ENCODE data around the gene FAM200B. TPM values are rescaled to one million over a fixed set of nuclear protein-coding genes. Genes with fewer than 3 reads are reported as not detected.

FAM200B gene
- total and polyA plus RNA-seq, 8 donors = 18.7 to 86.1 (median 37.8) TPM

- TF ChIP-seq EP300 (IDR thresholded peaks at IDR 0.05) = no peak
- TF ChIP-seq CTCF (IDR thresholded peaks at IDR 0.05) = no peak
- no peak for TF ChIP-seq POLR2AphosphoS5 (IDR thresholded peaks at IDR 0.05)
- TF ChIP-seq POLR2A (IDR thresholded peaks at IDR 0.05) = no peak
- no peaks in the 10 kb centered on the region for H3K36me3 ChIP-seq
- H3K27ac ChIP-seq = no peak overlapping the region
- no peaks in the 10 kb centered on the region for H3K9me3 ChIP-seq
- 75 to 88% (median 77%) methylated on average over 5 to 7 of the region's 7 CpGs for WGBS, 5 donors
- DNase-seq = no peak
- H3K4me1 ChIP-seq = peaks cover 0 to 24% (median 0%) of the 10 kb centered on the region in 4 donors
- no peaks in the 10 kb centered on the region for H3K27me3 ChIP-seq
- H3K4me3 ChIP-seq = no peak overlapping the region
- intact Hi-C loops (cut with DNase I; ENCODE audit: low total_unique reads) = no loop called here
Measured at GRCh38 chr4:15718959-15719358, 37.3 kb downstream of the FAM200B start.

- WGBS, 5 donors = 67 to 82% (median 73%) methylated on average over 4 of the region's 4 CpGs
- Histone ChIP-seq H3K4me3 (no peak overlapping the region), H3K27me3 (no peaks in the 10 kb centered on the region), H3K27ac (no peak overlapping the region), H3K36me3 (no peaks in the 10 kb centered on the region), H3K9me3 (no peaks in the 10 kb centered on the region), H3K4me1 (peaks cover 0 to 20% (median 0%) of the 10 kb centered on the region in 4 donors)
- intact Hi-C loops (cut with DNase I; ENCODE audit: low total_unique reads) = no loop called here
- DNase-seq = no peak
- TF ChIP-seq CTCF (IDR thresholded peaks at IDR 0.05) = no peak
Measured at GRCh38 chr4:15719506-15719905, 37.9 kb downstream of the FAM200B start.

GRCh38 chr4:15720851-15721250 is 39.2 kb downstream of the FAM200B start:
- intact Hi-C loops (cut with DNase I; ENCODE audit: low total_unique reads) = no loop called here
- 86 to 98% (median 94%) methylated on average over 2 of the region's 2 CpGs for WGBS, 5 donors
- Histone ChIP-seq H3K9me3 (no peaks in the 10 kb centered on the region), H3K27ac (no peak overlapping the region), H3K4me3 (no peak overlapping the region), H3K4me1 (peaks cover 0 to 16% (median 0%) of the 10 kb centered on the region in 4 donors), H3K27me3 (no peaks in the 10 kb centered on the region), H3K36me3 (no peaks in the 10 kb centered on the region)
- TF ChIP-seq POLR2A (IDR thresholded peaks at IDR 0.05) (no peak), CTCF (IDR thresholded peaks at IDR 0.05) (no peak), POLR2AphosphoS5 (IDR thresholded peaks at IDR 0.05) (no peak), EP300 (IDR thresholded peaks at IDR 0.05) (no peak)
- DNase-seq = no peak

GRCh38 chr4:15725608-15726007 is 44.0 kb downstream of the FAM200B start:
- no peak for DNase-seq
- no peak for TF ChIP-seq POLR2AphosphoS5 (IDR thresholded peaks at IDR 0.05)
- no peak for TF ChIP-seq CTCF (IDR thresholded peaks at IDR 0.05)
- TF ChIP-seq EP300 (IDR thresholded peaks at IDR 0.05) = no peak
- no peak for TF ChIP-seq POLR2A (IDR thresholded peaks at IDR 0.05)
- WGBS, 5 donors = 46 to 61% (median 49%) methylated on average over 3 to 4 of the region's 4 CpGs
- H3K36me3 ChIP-seq = no peaks in the 10 kb centered on the region
- H3K27ac ChIP-seq = no peak overlapping the region
- no peaks in the 10 kb centered on the region for H3K9me3 ChIP-seq
- no peaks in the 10 kb centered on the region for H3K4me1 ChIP-seq
- H3K4me3 ChIP-seq = no peak overlapping the region
- intact Hi-C loops (cut with DNase I; ENCODE audit: low total_unique reads) = no loop called here
- H3K27me3 ChIP-seq = no peaks in the 10 kb centered on the region
